Ishikawa (cell line): ENCODE measurements around the gene ZNF451.

Experiments
- CEBPB ChIP-seq: IDR thresholded peaks from 2 replicates; pipeline ENCODE4 v1.6.1; 2012
- CREB1 ChIP-seq: IDR thresholded peaks from 2 replicates; pipeline ENCODE4 v1.6.1; 2012; ENCODE audit warnings: low read depth
- EGR1 ChIP-seq: IDR thresholded peaks from 2 replicates; pipeline ENCODE4 v1.6.1; 2012
- EP300 ChIP-seq: IDR thresholded peaks from 2 replicates; pipeline ENCODE4 v1.6.1; 2012; ENCODE audit warnings: borderline replicate concordance
- FOXM1 ChIP-seq: IDR thresholded peaks from 2 replicates; pipeline ENCODE4 v1.6.1; 2012; ENCODE audit warnings: low read depth, borderline replicate concordance
- MAX ChIP-seq: IDR thresholded peaks from 2 replicates; pipeline ENCODE4 v1.6.1; 2012
- NFIC ChIP-seq: IDR thresholded peaks from 2 replicates; pipeline ENCODE4 v1.6.1; 2012
- RAD21 ChIP-seq: IDR thresholded peaks from 2 replicates; pipeline ENCODE4 v1.6.1; 2012; ENCODE audit warnings: low read depth
- REST ChIP-seq: IDR thresholded peaks from 2 replicates; pipeline ENCODE4 v1.6.1; 2012; ENCODE audit warnings: low read depth, mild to moderate bottlenecking
- TAF1 ChIP-seq: IDR thresholded peaks from 2 replicates; pipeline ENCODE4 v1.6.1; 2012; ENCODE audit warnings: low read depth, mild to moderate bottlenecking
- TCF12 ChIP-seq: IDR thresholded peaks from 2 replicates; pipeline ENCODE4 v1.6.1; 2012; ENCODE audit warnings: low read depth
- TEAD4 ChIP-seq: IDR thresholded peaks from 2 replicates; pipeline ENCODE4 v1.6.1; 2012
- USF1 ChIP-seq: IDR thresholded peaks from 2 replicates; pipeline ENCODE4 v1.6.1; 2012
- YY1 ChIP-seq: IDR thresholded peaks from 2 replicates; pipeline ENCODE4 v1.6.1; 2012; ENCODE audit warnings: low read depth
- ZBTB7A ChIP-seq: IDR thresholded peaks from 2 replicates; pipeline ENCODE4 v1.6.1; 2012; ENCODE audit warnings: low read depth

Gene ZNF451

GRCh38 chr6:57216235-57217101, 126.5 kb downstream of the ZNF451 start:
- TF ChIP-seq EP300 (no peak), NFIC (no peak), USF1 (no peak), TEAD4 (no peak), REST (no peak), TAF1 (no peak), ZBTB7A (no peak), YY1 (no peak), RAD21 (no peak), FOXM1 (no peak), MAX (no peak), CREB1 (no peak), CEBPB (no peak), TCF12 (no peak), EGR1 (no peak)

- TF ChIP-seq YY1, result no peak
- TF ChIP-seq EGR1, result no peak
Measured at GRCh38 chr6:57217270-57217669, 127.3 kb downstream of the ZNF451 start.
